Activated CD8-positive, alpha-beta memory T cell treated with anti-CD3 and anti-CD28 coated beads for 36 hours (primary cell): ENCODE results near the gene ZSCAN1. TPM values are rescaled to one million over a fixed set of nuclear protein-coding genes. Genes with fewer than 3 reads are reported as not detected.

Source experiments
- CTCF ChIA-PET: fragments of 350-600 bp; sonication (Branson Sonifier 250); formaldehyde crosslinking; loops from one replicate; lab custom pipeline; 2021; ENCODE audit warnings: antibody characterized with exemption; lab: Charles Lee
- POLR2A ChIA-PET: fragments of 350-600 bp; sonication (Branson Sonifier 250); formaldehyde crosslinking; loops from one replicate; lab custom pipeline; 2021; ENCODE audit warnings: antibody characterized with exemption; lab: Charles Lee
- total RNA-seq, 2 experiments: library from RNA; stranded (reverse); gene quantifications; one replicate each; pipeline ENCODE4 v1.2.3, GENCODE V29; 2021

The ZSCAN1 gene
- total RNA-seq, 2 experiments from 2014 or later: not detected

GRCh38 chr19:58037927-58038687, 4.3 kb downstream of the ZSCAN1 start:
- ChIA-PET POLR2A (no interaction called here), CTCF (no interaction called here)

GRCh38 chr19:58038688-58039204, 4.9 kb downstream of the ZSCAN1 start:
- ChIA-PET CTCF (no interaction called here), POLR2A (no interaction called here)

GRCh38 chr19:58040751-58041525, 7.1 kb downstream of the ZSCAN1 start:
- CTCF ChIA-PET: no interaction called here
- POLR2A ChIA-PET: no interaction called here

GRCh38 chr19:58042495-58043340, 8.9 kb downstream of the ZSCAN1 start:
- POLR2A ChIA-PET: no interaction called here
- CTCF ChIA-PET: no interaction called here

- POLR2A ChIA-PET: no interaction called here
- CTCF ChIA-PET: interaction anchor here (0.6 kb wide), 1 partner anchor 32 kb away, joined by 3 read pairs; no protein-coding TSS in a partner anchor
Observed at GRCh38 chr19:58044391-58044790, 10.6 kb downstream of the ZSCAN1 start.

GRCh38 chr19:58044886-58045285, 11.1 kb downstream of the ZSCAN1 start:
- ChIA-PET CTCF (no interaction called here), POLR2A (no interaction called here)

- POLR2A ChIA-PET: no interaction called here
- CTCF ChIA-PET: no interaction called here
Observed at GRCh38 chr19:58045411-58046050, 11.7 kb downstream of the ZSCAN1 start.

GRCh38 chr19:58046856-58047255, 13.0 kb downstream of the ZSCAN1 start:
- CTCF ChIA-PET: no interaction called here
- POLR2A ChIA-PET: no interaction called here

- CTCF ChIA-PET: no interaction called here
- POLR2A ChIA-PET: no interaction called here
Observed at GRCh38 chr19:58047672-58048071, 13.8 kb downstream of the ZSCAN1 start.

GRCh38 chr19:58052256-58052655, 18.4 kb downstream of the ZSCAN1 start:
- CTCF ChIA-PET: no interaction called here
- POLR2A ChIA-PET: no interaction called here

GRCh38 chr19:58053480-58054156, 19.8 kb downstream of the ZSCAN1 start:
- POLR2A ChIA-PET: no interaction called here
- CTCF ChIA-PET: no interaction called here

GRCh38 chr19:58054901-58055874, 21.4 kb downstream of the ZSCAN1 start:
- CTCF ChIA-PET: interaction anchor here (0.5 to 1.0 kb wide), 2 partner anchors 10 to 13 kb away, joined by 3 read pairs; no protein-coding TSS in a partner anchor
- POLR2A ChIA-PET: no interaction called here

- ChIA-PET CTCF (interaction anchor here (1.0 kb wide), 1 partner anchor 9 kb away, joined by 3 read pairs; no protein-coding TSS in a partner anchor), POLR2A (no interaction called here)
Observed at GRCh38 chr19:58056261-58056660, 22.4 kb downstream of the ZSCAN1 start.

- CTCF ChIA-PET: no interaction called here
- POLR2A ChIA-PET: no interaction called here
Observed at GRCh38 chr19:58056861-58057260, 23.0 kb downstream of the ZSCAN1 start.

GRCh38 chr19:58058467-58058866, 24.6 kb downstream of the ZSCAN1 start:
- POLR2A ChIA-PET: interaction anchor here (0.7 kb wide), 1 partner anchor 28 kb away, joined by 6 read pairs; no protein-coding TSS in a partner anchor
- CTCF ChIA-PET: no interaction called here

- ChIA-PET CTCF (no interaction called here), POLR2A (interaction anchor here (0.7 kb wide), 1 partner anchor 29 kb away, joined by 6 read pairs; no protein-coding TSS in a partner anchor)
Observed at GRCh38 chr19:58059003-58059670, 25.3 kb downstream of the ZSCAN1 start, which contains the start of gene ZNF135. ZNF135 (plus strand) TSS chr19:58059282; CDS start chr19:58060003, 721 bp downstream.

GRCh38 chr19:58059671-58060078, 25.9 kb downstream of the ZSCAN1 start:
- ChIA-PET POLR2A (no interaction called here), CTCF (no interaction called here)
